H1 (cell line): ENCODE data around the gene ANO6.

Source experiments
- BACH1 ChIP-seq: IDR thresholded peaks from 2 replicates; pipeline ENCODE4 v1.6.1; 2012; ENCODE audit warnings: low read length, improper control_type of control experiment
- CBX5 ChIP-seq: fragments of 300-800, 300-1000 bp; sonication (generic); IDR thresholded peaks from 2 replicates; pipeline ENCODE4 v1.7.1; 2016; ENCODE audit warnings: antibody characterized with exemption, low read length, low read depth
- EGR1 ChIP-seq: IDR thresholded peaks from 2 replicates; pipeline ENCODE4 v1.6.1; 2011; ENCODE audit warnings: low read depth, low read length, borderline replicate concordance
- EZH2 ChIP-seq: fragments of 200-600 bp; sonication (generic); IDR thresholded peaks from 2 replicates; pipeline ENCODE4 v1.7.1; 2012; ENCODE audit warnings: low read depth, mild to moderate bottlenecking, moderate library complexity, low read length, inconsistent platforms; ENCODE audit not compliant: severe bottlenecking
- JUN ChIP-seq: IDR thresholded peaks from 2 replicates; pipeline ENCODE4 v1.6.1; 2011; ENCODE audit warnings: low read depth, mild to moderate bottlenecking, improper control_type of control experiment, low read length
- JUND ChIP-seq: IDR thresholded peaks from 2 replicates; pipeline ENCODE4 v1.6.1; 2011; ENCODE audit warnings: mild to moderate bottlenecking, improper control_type of control experiment, low read length
- POLR2A ChIP-seq, 2 experiments: IDR thresholded peaks; 1 replicate in 1 of 2; 2 replicates in 1 of 2; pipeline ENCODE4 v1.6.1; 2011; ENCODE audit warnings: low read depth in 2 of 2, low read length in 2 of 2, mild to moderate bottlenecking in 2 of 2; ENCODE audit errors: control extremely low read depth in 1 of 2
- POLR2AphosphoS5 ChIP-seq: IDR thresholded peaks from 2 replicates; pipeline ENCODE4 v1.6.1; 2011; ENCODE audit warnings: low read depth, low read length
- RXRA ChIP-seq: IDR thresholded peaks from 2 replicates; pipeline ENCODE4 v1.6.1; 2011; ENCODE audit warnings: low read depth, mild to moderate bottlenecking, low read length, moderate library complexity; ENCODE audit not compliant: insufficient read depth
- SIX5 ChIP-seq: IDR thresholded peaks from 2 replicates; pipeline ENCODE4 v1.6.1; 2011; ENCODE audit warnings: mild to moderate bottlenecking, low read depth, low read length
- SP2 ChIP-seq: IDR thresholded peaks from 2 replicates; pipeline ENCODE4 v1.6.1; 2012; ENCODE audit warnings: mild to moderate bottlenecking, low read length, inconsistent platforms
- TF ChIP-seq, protein P1 (sequence below), 3 experiments: IDR thresholded peaks; 1 replicate in 2 of 3; 2 replicates in 1 of 3; pipeline versions ENCODE4 v1.5.1 to v1.6.1; 2011; ENCODE audit warnings: low read length in 3 of 3, mild to moderate bottlenecking in 3 of 3, inconsistent platforms in 2 of 3, low read depth in 1 of 3, moderate library complexity in 1 of 3; ENCODE audit not compliant: insufficient read depth in 1 of 3; ENCODE audit errors: control extremely low read depth in 1 of 3
- TF ChIP-seq, protein P2 (sequence below): IDR thresholded peaks from 2 replicates; pipeline ENCODE4 v1.6.1; 2012; ENCODE audit warnings: inconsistent platforms
- TF ChIP-seq, protein P3 (sequence below): IDR thresholded peaks from 2 replicates; pipeline ENCODE4 v1.6.1; 2012; ENCODE audit warnings: inconsistent platforms

DNA sequence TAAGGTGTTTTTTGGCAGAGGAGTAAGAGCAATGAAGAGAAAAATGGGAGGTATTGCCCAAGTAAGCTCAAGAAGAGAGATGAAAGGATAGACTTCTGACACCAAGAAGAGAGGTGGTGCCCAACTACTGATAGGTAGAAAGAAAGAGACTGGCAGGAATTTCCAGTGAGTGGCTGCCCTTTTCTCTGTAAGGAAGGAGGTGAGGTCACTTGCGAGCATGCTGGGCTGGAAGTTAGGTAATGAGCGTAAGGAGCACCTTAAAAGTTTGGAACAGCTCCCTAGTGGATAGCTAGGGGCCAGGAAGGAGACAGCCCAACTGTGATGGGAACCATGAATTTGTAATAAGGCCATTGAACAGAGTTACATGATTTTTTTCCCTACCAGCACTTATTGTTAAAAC, 127.0 kb downstream of the ANO6 start:
- TF ChIP-seq JUN (no peak), POLR2A (IDR thresholded peaks at IDR 0.05; ENCODE audit: control extremely low read depth in 1 of 2, low read depth in 2 of 2, low read length in 2 of 2) (no peak), EZH2 (no peak), POLR2AphosphoS5 (no peak), CBX5 (no peak), SP2 (no peak), EGR1 (no peak), JUND (no peak), SIX5 (no peak), BACH1 (no peak), RXRA (no peak)
- TF ChIP-seq, protein P1, sequence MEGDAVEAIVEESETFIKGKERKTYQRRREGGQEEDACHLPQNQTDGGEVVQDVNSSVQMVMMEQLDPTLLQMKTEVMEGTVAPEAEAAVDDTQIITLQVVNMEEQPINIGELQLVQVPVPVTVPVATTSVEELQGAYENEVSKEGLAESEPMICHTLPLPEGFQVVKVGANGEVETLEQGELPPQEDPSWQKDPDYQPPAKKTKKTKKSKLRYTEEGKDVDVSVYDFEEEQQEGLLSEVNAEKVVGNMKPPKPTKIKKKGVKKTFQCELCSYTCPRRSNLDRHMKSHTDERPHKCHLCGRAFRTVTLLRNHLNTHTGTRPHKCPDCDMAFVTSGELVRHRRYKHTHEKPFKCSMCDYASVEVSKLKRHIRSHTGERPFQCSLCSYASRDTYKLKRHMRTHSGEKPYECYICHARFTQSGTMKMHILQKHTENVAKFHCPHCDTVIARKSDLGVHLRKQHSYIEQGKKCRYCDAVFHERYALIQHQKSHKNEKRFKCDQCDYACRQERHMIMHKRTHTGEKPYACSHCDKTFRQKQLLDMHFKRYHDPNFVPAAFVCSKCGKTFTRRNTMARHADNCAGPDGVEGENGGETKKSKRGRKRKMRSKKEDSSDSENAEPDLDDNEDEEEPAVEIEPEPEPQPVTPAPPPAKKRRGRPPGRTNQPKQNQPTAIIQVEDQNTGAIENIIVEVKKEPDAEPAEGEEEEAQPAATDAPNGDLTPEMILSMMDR (IDR thresholded peaks at IDR 0.05; ENCODE audit: control extremely low read depth in 1 of 3, insufficient read depth in 1 of 3, low read depth in 1 of 3, low read length in 3 of 3) = no peak
- TF ChIP-seq, protein P2, sequence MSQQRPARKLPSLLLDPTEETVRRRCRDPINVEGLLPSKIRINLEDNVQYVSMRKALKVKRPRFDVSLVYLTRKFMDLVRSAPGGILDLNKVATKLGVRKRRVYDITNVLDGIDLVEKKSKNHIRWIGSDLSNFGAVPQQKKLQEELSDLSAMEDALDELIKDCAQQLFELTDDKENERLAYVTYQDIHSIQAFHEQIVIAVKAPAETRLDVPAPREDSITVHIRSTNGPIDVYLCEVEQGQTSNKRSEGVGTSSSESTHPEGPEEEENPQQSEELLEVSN = no peak
- TF ChIP-seq, protein P3, sequence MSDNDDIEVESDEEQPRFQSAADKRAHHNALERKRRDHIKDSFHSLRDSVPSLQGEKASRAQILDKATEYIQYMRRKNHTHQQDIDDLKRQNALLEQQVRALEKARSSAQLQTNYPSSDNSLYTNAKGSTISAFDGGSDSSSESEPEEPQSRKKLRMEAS = no peak
